GM10266 (cell line): ENCODE measurements around the gene MFSD11.

Experiments
- DNase-seq: peaks from one replicate; pipeline ENCODE4 v3.0.0; 2012; ENCODE audit errors: extremely low spot score
- TF ChIP-seq, protein P1 (sequence below): IDR thresholded peaks from 2 replicates; pipeline ENCODE4 v1.5.1; 2012; ENCODE audit warnings: mild to moderate bottlenecking, low read depth; ENCODE audit not compliant: control insufficient read depth, insufficient read depth; ENCODE audit errors: missing control alignments

Gene MFSD11

GRCh38 chr17:76820039-76820438, 82.1 kb downstream of the MFSD11 start:
- TF ChIP-seq, protein P1, sequence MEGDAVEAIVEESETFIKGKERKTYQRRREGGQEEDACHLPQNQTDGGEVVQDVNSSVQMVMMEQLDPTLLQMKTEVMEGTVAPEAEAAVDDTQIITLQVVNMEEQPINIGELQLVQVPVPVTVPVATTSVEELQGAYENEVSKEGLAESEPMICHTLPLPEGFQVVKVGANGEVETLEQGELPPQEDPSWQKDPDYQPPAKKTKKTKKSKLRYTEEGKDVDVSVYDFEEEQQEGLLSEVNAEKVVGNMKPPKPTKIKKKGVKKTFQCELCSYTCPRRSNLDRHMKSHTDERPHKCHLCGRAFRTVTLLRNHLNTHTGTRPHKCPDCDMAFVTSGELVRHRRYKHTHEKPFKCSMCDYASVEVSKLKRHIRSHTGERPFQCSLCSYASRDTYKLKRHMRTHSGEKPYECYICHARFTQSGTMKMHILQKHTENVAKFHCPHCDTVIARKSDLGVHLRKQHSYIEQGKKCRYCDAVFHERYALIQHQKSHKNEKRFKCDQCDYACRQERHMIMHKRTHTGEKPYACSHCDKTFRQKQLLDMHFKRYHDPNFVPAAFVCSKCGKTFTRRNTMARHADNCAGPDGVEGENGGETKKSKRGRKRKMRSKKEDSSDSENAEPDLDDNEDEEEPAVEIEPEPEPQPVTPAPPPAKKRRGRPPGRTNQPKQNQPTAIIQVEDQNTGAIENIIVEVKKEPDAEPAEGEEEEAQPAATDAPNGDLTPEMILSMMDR, result no peak
- DNase-seq, result no peak

DNA sequence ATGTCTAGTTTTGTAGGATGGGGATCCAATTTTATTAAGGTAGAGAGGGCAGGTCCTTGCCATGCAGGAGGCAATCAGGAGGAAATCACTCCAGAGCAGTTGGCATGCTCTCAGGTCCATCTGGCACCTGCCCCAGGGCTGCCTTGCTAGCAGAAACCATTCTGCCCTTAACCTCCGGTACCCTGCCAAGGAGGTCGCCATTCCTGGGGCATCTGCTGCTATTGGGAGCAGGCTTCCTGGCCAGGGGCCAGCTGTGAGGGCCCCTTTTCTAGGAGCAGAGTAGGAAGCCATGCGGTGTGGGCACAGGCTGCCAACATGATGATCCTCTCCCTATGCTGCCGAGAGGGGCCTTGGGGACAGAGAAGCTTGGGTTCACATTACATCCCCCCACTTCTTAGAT, 82.6 kb downstream of the MFSD11 start:
- DNase-seq, result no peak
- TF ChIP-seq, protein P1, result no peak

DNA sequence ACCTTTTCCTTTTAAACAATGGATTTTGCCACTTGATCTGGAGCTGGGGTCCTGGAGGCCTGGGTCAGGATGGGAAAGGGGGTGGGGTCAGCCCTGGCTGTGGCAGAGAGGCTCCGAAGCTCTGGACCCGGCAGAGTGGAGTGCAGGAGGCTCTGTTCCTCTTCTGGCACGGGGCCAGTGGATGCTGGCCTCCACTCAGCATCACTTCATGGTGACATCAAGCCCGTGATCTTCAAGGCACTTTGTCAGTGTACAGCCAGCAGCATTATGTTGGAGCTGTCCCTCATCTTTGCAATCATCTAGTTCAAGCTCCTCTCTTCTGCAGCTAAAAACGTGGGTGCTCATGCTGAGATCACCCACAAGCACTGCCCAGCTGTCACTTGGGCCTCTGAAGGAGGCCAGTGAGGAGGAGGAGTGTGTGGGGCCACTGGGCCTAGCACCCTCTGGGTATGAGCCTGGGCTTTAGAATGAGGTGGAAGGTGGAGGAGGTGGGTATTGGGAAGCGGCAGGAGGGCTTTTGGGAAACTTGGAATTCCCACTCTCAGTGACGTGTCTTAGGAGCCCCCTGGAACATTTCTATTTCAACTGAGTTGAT, 84.4 kb downstream of the MFSD11 start:
- no peak for DNase-seq
- TF ChIP-seq, protein P1, result no peak

GRCh38 chr17:76824093-76824492, 86.2 kb downstream of the MFSD11 start:
- DNase-seq, result peak; percentile 50
- TF ChIP-seq, protein P1, result no peak

DNA sequence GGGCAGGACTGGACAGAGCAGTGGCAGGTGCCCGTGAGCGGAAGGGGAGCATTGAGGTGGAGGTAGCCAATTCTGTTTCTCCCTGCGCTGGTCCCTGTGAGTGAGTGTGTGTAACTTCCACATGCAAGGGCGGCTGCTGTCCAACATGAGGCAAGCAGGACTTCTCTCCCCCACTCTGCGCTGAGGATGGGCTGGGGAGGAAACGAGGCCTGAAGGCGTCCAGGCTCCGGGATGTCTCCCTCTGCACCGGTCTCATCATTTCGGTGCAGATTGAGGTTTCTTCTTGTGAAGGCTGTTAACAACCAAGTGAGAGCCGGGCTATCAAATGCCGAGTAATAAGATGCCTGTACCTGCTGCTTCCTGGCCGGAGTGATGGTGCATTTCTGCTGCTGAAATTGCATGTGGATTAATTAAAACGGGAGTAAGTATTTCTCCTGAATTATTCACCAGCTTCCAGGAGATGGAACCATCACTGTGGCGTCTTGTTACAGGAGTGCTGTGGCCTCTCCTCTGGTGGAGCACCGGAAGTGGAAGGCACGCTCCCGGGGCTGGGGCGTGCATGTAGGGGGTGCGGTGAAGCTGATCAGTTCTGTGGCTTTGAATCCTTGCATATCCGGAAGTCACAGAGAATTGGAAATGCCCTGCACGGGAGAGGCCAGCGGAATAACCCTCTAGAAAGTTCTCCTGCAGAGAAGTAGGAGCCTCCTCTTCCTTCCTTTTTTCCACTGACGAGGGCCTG, 88.6 kb downstream of the MFSD11 start:
- TF ChIP-seq, protein P1, result no peak
- DNase-seq, result no peak

DNA sequence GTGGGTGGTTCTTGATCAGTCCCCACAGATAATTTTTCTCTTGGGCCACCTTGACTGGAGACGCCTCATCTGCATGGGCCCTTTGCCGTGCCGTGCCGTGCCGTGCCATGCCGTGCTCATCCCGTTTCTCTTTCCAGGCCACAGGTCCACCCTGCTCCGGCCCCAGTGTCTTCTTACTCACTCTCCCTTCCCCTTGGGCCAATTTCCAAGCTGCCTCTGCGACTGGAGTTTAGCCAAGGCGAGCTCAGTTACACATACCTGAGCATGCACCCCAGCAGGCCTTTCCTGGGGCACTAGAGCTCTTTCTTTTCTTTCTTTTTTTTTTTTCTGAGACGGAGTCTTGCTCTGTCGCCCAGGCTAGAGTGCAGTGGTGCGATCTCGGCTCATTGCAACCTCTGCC, 89.8 kb downstream of the MFSD11 start:
- no peak for DNase-seq
- TF ChIP-seq, protein P1, result no peak
